GM12891 (cell line): ENCODE measurements around the gene ZBTB5.

Experiments
- DNase-seq: peaks from one replicate; pipeline ENCODE4 v3.0.0; 2011; ENCODE audit warnings: low spot score; ENCODE audit not compliant: insufficient read length
- FAIRE-seq: peaks from 2 replicates; lab custom pipeline; 2011; peaks lifted over from hg19 to GRCh38; lab: Jason Lieb, UNC
- PAX5 ChIP-seq: IDR thresholded peaks from 2 replicates; pipeline ENCODE4 v1.6.1; 2011; ENCODE audit warnings: low read length, moderate library complexity, mild to moderate bottlenecking; ENCODE audit not compliant: insufficient read depth, severe bottlenecking
- POLR2A ChIP-seq: IDR thresholded peaks from 2 replicates; pipeline ENCODE4 v1.6.1; 2011; ENCODE audit warnings: low read depth, low read length, control low read depth
- POLR2AphosphoS5 ChIP-seq: IDR thresholded peaks from 2 replicates; pipeline ENCODE4 v1.6.1; 2011; ENCODE audit warnings: low read depth, low read length, control low read depth
- POU2F2 ChIP-seq: IDR thresholded peaks from 2 replicates; pipeline ENCODE4 v1.6.1; 2011; ENCODE audit warnings: low read depth, mild to moderate bottlenecking, control low read depth, low read length, moderate library complexity
- SPI1 ChIP-seq: IDR thresholded peaks from 2 replicates; pipeline ENCODE4 v1.6.1; 2011; ENCODE audit warnings: low read depth, low read length, control low read depth
- TAF1 ChIP-seq: IDR thresholded peaks from 2 replicates; pipeline ENCODE4 v1.6.1; 2011; ENCODE audit warnings: low read depth, low read length, control low read depth

ZBTB5 gene

GRCh38 chr9:37424204-37424685, 41.0 kb downstream of the ZBTB5 start:
- no peak for DNase-seq
- FAIRE-seq, result no peak
- TF ChIP-seq PAX5 (no peak), POLR2A (no peak), TAF1 (no peak), POLR2AphosphoS5 (no peak), SPI1 (no peak), POU2F2 (no peak)

- no peak for FAIRE-seq
- no peak for DNase-seq
- no peak for TF ChIP-seq POU2F2
Measured at GRCh38 chr9:37423508-37423907, 41.7 kb downstream of the ZBTB5 start.

- DNase-seq, result peak; percentile 93
- FAIRE-seq, result peak; percentile 96
Measured at GRCh38 chr9:37422289-37423104, 42.8 kb downstream of the ZBTB5 start, which contains the start of gene GRHPR. Gene GRHPR, plus strand, starts transcription at chr9:37422696. Its CDS starts 55 bp downstream, at chr9:37422751.

GRCh38 chr9:37421914-37422288, 43.3 kb downstream of the ZBTB5 start:
- DNase-seq (no peak), FAIRE-seq (no peak)
- TF ChIP-seq POU2F2, result no peak
- TF ChIP-seq POLR2A, result no peak
- TF ChIP-seq TAF1, result no peak
- TF ChIP-seq POLR2AphosphoS5, result no peak
- no peak for TF ChIP-seq SPI1
- no peak for TF ChIP-seq PAX5

More at GRCh38 chr9:37422289-37423104, 42.8 kb downstream of the ZBTB5 start, which contains the start of gene GRHPR:
- TF ChIP-seq TAF1 (no peak; the same call in none of the 2 replicates), POU2F2 (no peak), PAX5 (no peak), SPI1 (peak; percentile 36; the same call in 1 of the 2 replicates), POLR2AphosphoS5 (peak; percentile 58), POLR2A (peak; percentile 60; the same call in 1 of the 2 replicates)

- DNase-seq (no peak), FAIRE-seq (no peak)
- TF ChIP-seq POU2F2 (no peak), POLR2AphosphoS5 (no peak), PAX5 (no peak), POLR2A (no peak), TAF1 (no peak), SPI1 (no peak)
Measured at GRCh38 chr9:37420271-37421215, 44.7 kb downstream of the ZBTB5 start.

GRCh38 chr9:37419204-37419603, 46.0 kb downstream of the ZBTB5 start:
- TF ChIP-seq POU2F2 (no peak), SPI1 (no peak), PAX5 (no peak), POLR2A (no peak), TAF1 (no peak), POLR2AphosphoS5 (no peak)
- FAIRE-seq (no peak), DNase-seq (no peak)

- FAIRE-seq, result no peak
- TF ChIP-seq POLR2AphosphoS5 (no peak), PAX5 (no peak), POU2F2 (no peak), SPI1 (no peak), TAF1 (no peak), POLR2A (no peak)
- no peak for DNase-seq
Measured at GRCh38 chr9:37417857-37418618, 47.2 kb downstream of the ZBTB5 start.

- DNase-seq (no peak), FAIRE-seq (peak; percentile 38)
- no peak for TF ChIP-seq TAF1
- no peak for TF ChIP-seq POU2F2
- no peak for TF ChIP-seq POLR2AphosphoS5
- TF ChIP-seq SPI1, result no peak
- TF ChIP-seq POLR2A, result no peak
- TF ChIP-seq PAX5, result no peak
Measured at GRCh38 chr9:37417252-37417803, 47.9 kb downstream of the ZBTB5 start.

- FAIRE-seq (peak; percentile 94), DNase-seq (no peak)
- TF ChIP-seq POLR2AphosphoS5 (no peak), POU2F2 (peak; percentile 54; the same call in 1 of the 2 replicates)
Measured at GRCh38 chr9:37415011-37415719, 50.1 kb downstream of the ZBTB5 start.
